BE2C (cell line): ENCODE results near the gene GGTLC2.
"Not testable (repeated sequence)": the region's sequence is repeated elsewhere in the genome, so short reads cannot be mapped to it uniquely, and the experiment has no call there.

Experiments
- DNase-seq: peaks from one replicate; pipeline ENCODE4 v3.0.0-alpha.2; 2020
- H3K27me3 ChIP-seq: fragments of 250-450 bp; sonication (Bioruptor Pico); 2 replicates; pipeline ENCODE4 v1.5.1; 2020; ENCODE audit warnings: mild to moderate bottlenecking
- H3K36me3 ChIP-seq: fragments of 250-450 bp; sonication (Bioruptor Pico); 2 replicates; pipeline ENCODE4 v1.5.1; 2020; ENCODE audit warnings: mild to moderate bottlenecking
- H3K4me1 ChIP-seq: fragments of 250-450 bp; sonication (Bioruptor Pico); 2 replicates; pipeline ENCODE4 v1.5.1; 2020
- H3K4me3 ChIP-seq: 2 replicates; pipeline ENCODE4 v1.5.1; 2011; ENCODE audit warnings: low read depth, low read length
- H3K9me3 ChIP-seq: fragments of 250-450 bp; sonication (Bioruptor Pico); 2 replicates; pipeline ENCODE4 v1.5.1; 2020
- CTCF ChIP-seq: IDR thresholded peaks from 2 replicates; pipeline ENCODE4 v1.5.1; 2012; ENCODE audit warnings: mild to moderate bottlenecking, low read depth, low read length

GGTLC2 gene

GRCh38 chr22:22682196-22682595 is 37.8 kb downstream of the GGTLC2 start:
- Histone ChIP-seq H3K27me3 (no peaks in the 10 kb centered on the region), H3K4me3 (no peak overlapping the region), H3K4me1 (no peaks in the 10 kb centered on the region), H3K9me3 (no peaks in the 10 kb centered on the region), H3K36me3 (no peaks in the 10 kb centered on the region)
- no peak for DNase-seq
- no peak for TF ChIP-seq CTCF

GRCh38 chr22:22682807-22683667 is 38.6 kb downstream of the GGTLC2 start:
- H3K4me3 ChIP-seq = no peak overlapping the region
- no peaks in the 10 kb centered on the region for H3K27me3 ChIP-seq
- no peak for DNase-seq
- no peaks in the 10 kb centered on the region for H3K4me1 ChIP-seq
- no peaks in the 10 kb centered on the region for H3K9me3 ChIP-seq
- H3K36me3 ChIP-seq = no peaks in the 10 kb centered on the region
- TF ChIP-seq CTCF = no peak

- no peak for TF ChIP-seq CTCF
- Histone ChIP-seq H3K27me3 (no peaks in the 10 kb centered on the region), H3K4me1 (no peaks in the 10 kb centered on the region), H3K9me3 (no peaks in the 10 kb centered on the region), H3K36me3 (no peaks in the 10 kb centered on the region), H3K4me3 (no peak overlapping the region)
- no peak for DNase-seq
Observed at GRCh38 chr22:22683668-22684361, 39.4 kb downstream of the GGTLC2 start.

DNA sequence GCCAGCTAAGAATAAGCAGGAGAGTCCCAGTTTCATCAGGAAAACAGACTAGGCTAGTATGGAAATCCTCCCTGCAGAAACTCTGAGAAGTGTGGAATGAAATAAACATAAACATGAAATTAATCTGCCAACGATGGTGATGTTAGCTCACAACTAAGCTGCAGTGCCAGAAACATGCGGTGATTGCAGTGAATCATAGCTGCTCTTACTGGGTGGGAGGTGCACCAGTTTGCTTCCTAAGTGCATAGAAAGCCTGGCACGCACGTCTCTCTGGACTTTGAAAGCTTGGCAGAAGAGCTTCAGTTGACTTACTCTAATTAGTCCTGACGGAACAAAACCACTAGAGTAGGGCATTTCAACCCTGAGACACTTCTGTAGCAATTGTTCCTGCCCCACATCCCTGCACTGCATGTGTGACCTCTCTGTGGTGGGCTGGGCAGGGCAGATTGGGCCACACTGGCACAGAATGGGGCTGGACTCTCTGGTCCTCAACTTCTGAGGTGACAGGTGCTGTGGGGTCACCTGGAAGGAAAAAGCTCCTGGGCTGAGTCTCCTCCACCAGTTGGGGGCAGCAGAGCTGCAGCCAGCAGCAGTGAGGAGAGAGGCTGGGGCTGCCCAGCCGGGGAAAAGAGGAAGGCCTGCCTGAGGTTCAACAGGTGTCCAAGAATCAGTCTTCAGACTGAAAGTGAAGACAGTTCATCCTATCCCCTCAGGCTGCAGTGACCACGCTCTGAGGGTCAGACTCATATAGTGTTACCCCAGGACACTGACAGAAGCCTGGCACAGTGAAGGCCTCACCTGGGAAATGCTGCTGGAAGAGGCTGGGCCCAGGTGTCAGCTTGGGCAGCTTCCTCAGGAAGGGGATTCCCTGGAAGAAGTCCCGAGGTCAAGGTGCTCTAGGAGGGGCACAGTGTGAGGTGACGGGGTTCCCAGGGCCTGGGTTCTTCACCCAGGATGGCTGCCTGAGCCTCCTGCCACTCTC is 40.5 kb downstream of the GGTLC2 start:
- Histone ChIP-seq H3K27me3 (no peaks in the 10 kb centered on the region), H3K36me3 (no peaks in the 10 kb centered on the region), H3K4me3 (no peak overlapping the region), H3K9me3 (no peaks in the 10 kb centered on the region), H3K4me1 (no peaks in the 10 kb centered on the region)
- TF ChIP-seq CTCF = peak; percentile 48
- peak; percentile 32 for DNase-seq

DNA sequence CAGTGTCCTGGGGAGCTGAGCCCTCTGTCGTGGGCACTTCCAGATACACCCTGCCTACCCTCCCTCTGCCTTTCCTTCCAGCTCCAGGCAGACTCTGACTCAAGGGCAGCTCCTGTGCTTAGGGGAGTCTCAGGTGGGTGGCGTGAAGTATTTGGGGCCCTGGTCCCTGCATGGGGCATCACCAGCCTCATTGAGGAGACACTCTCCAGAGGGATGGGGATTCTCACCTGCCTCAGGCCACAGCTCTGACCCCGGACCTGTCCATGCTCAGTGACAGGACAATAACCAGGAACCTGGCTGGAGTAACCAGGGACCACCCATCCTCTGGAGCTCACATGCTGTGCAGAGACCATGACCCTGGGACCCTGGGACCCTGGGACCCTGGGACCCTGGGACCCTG is 41.2 kb downstream of the GGTLC2 start:
- Histone ChIP-seq H3K4me3 (no peak overlapping the region), H3K36me3 (no peaks in the 10 kb centered on the region), H3K9me3 (no peaks in the 10 kb centered on the region), H3K27me3 (no peaks in the 10 kb centered on the region), H3K4me1 (no peaks in the 10 kb centered on the region)
- no peak for DNase-seq
- TF ChIP-seq CTCF = no peak

GRCh38 chr22:22686202-22687115 is 42.0 kb downstream of the GGTLC2 start:
- H3K4me3 ChIP-seq, H3K27me3 ChIP-seq, DNase-seq, H3K4me1 ChIP-seq, H3K9me3 ChIP-seq, H3K36me3 ChIP-seq: not testable (repeated sequence)
